ENCODE results near the gene DENND1A. TPM values are rescaled to one million over a fixed set of nuclear protein-coding genes. Genes with fewer than 3 reads are reported as not detected.

Gene DENND1A
- total and polyA plus RNA-seq, 2 of the 13 experiments (the other 11 are each of a cell fraction or from before 2014, with no cell fraction given): 14.8 to 30.1 TPM

DNA sequence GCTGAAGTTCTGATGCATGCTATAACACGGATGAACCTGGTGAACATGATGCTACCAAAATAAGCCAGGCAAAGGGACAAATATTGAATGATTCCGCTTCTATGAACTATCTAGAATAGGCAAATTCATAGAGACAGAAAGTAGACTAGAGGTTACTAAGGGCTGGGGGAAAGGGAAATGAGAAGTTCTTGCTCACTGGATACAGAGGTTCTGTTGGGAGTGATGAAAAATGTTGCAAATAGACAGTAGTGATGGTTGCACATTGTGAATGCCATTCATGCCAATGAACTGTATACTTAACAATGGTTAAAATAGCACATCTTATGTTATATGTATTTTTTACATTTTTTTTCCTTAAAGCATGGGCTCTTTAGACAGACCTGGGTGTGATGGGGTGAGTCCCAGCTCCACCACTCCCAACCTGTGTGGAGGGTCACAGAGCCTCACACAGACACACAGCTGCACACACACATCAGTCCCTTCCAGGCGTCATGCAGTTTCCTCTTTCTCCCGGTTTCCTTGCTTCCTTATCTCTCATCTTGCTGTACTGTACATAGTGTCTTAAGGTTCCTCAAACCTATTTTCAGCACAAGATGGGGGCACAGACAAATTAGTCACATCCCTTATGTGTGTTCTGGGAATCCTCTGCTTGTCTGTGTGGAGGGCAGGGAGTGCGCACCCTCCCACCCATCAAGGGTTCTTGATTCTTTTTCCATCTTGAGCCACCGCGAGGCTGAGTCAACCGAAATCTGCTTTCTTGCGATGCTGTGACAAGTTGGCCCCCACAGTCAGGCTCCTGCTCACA is 381.0 kb downstream of the DENND1A start:
- 96% methylated on average over 9 of the region's 9 CpGs for WGBS (ENCODE audit: low lambda C conversion rate)
- ChIA-PET CTCF (ENCODE audit: low intra/inter-chr PET ratio, low total read pairs) (no interaction called here), POLR2A (no interaction called here)
- no TSS peak for BruUV-seq (replicated peaks)
- no peak overlapping the region for H2AFZ ChIP-seq (ENCODE audit: low read length)
- H3K9me3 ChIP-seq (ENCODE audit: low read length): no peaks in the 10 kb centered on the region
- in situ Hi-C loops (cut with HindIII; ENCODE audit: extremely low pct_ligation_motif_present, low pct_unique_long_range_greater_than_20kb): no loop called here
- no peak for TF ChIP-seq ARID2 (CRISPR knock-in tag; IDR thresholded peaks at IDR 0.05; ENCODE audit: borderline replicate concordance)
- no peak for TF ChIP-seq ZBTB42 (CRISPR knock-in tag; IDR thresholded peaks at IDR 0.05)
- TF ChIP-seq SMYD3 (CRISPR knock-in tag; IDR thresholded peaks at IDR 0.05): no peak
- TF ChIP-seq EEA1 (CRISPR knock-in tag; IDR thresholded peaks at IDR 0.05; ENCODE audit: borderline replicate concordance): no peak
- no peak for TF ChIP-seq ZNF260 (CRISPR knock-in tag; IDR thresholded peaks at IDR 0.05; ENCODE audit: borderline replicate concordance, low read depth)
- no peak for TF ChIP-seq CHD2 (IDR thresholded peaks at IDR 0.05; ENCODE audit: low read depth, low read length)
- no peak for TF ChIP-seq ZSCAN5A (CRISPR knock-in tag; IDR thresholded peaks at IDR 0.05; ENCODE audit: borderline replicate concordance)
- H3K4me1 ChIP-seq (ENCODE audit: insufficient read depth, low read length): no peaks in the 10 kb centered on the region
- no peak overlapping the region for H3K4me3 ChIP-seq (replicated peaks in 1 of 3; ENCODE audit: insufficient read depth in 1 of 3, low read depth in 2 of 3, low read length in 3 of 3)
- peaks cover 1 to 18% of the 10 kb centered on the region in 2 experiments; a peak in 1 of 5 replicates for H3K36me3 ChIP-seq (replicated peaks in 1 of 2; ENCODE audit: control insufficient read depth in 1 of 2, insufficient read depth in 2 of 2, low read length in 2 of 2)
- no peak for DNase-seq (ENCODE audit: low spot score)
- intact Hi-C loops (cut with micrococcal nuclease; ENCODE audit: unreplicated experiment): no loop called here
- no peak for FAIRE-seq
- ATAC-seq: no peak
- no peak overlapping the region for H3K9ac ChIP-seq (ENCODE audit: insufficient read depth, low read depth, low read length)
- H3K79me2 ChIP-seq (ENCODE audit: insufficient read depth, low read length): no peaks in the 10 kb centered on the region
- H3K27ac ChIP-seq (ENCODE audit: extremely low read length, insufficient read depth, low read length): no peak overlapping the region
- no peaks in the 10 kb centered on the region for H4K20me1 ChIP-seq (ENCODE audit: insufficient read depth, low read length)
- H3K4me2 ChIP-seq (ENCODE audit: low read depth, low read length): no peak overlapping the region
- no peaks in the 10 kb centered on the region for H3K27me3 ChIP-seq (ENCODE audit: control insufficient read depth in 1 of 2, insufficient read depth in 2 of 2, low read length in 2 of 2)
